ENCODE data around the gene C21orf58.

C21orf58 gene

DNA sequence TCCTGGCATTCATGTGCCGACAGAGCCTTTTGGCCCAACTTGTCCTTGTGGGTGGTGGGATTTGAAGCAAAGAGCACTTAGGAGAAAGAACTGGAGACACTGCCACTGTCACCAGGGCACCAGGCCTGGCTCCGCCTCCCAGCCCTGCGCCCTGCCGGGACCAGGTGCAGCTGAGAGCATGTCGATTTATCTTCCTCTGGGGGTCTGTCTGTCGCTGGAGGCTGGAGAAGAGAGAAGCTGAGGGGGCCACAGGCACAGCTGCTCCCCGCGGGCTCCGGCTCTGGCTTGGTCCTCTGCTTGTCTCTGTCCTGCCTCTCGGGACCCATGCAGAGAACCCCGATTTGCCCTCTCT lies 28.5 kb upstream of the C21orf58 start:
- DNase-seq = no peak

GRCh38 chr21:46351476-46352163 lies 27.9 kb upstream of the C21orf58 start:
- no peak for DNase-seq

DNA sequence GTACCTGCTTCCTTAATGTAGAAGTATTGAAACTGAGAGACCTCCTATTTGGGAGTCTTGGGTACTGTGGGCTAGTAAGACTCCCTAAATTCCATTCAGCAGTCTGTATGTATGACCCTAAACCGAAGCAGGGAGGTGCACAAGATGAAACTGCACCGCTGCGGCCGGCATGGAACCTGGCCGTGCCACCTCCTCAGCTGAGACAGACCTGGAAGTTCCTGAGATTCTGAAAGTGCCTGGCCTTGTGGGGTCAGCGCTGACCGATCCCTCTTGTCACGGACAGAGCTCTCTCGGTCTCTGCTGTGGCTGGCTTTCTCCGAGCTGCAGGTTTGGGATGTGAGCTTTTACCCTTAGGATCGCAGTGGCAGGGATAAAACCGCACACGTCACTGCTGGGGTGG lies 27.3 kb upstream of the C21orf58 start:
- DNase-seq = no peak

- no peak for DNase-seq
These were observed 26.9 kb upstream of the C21orf58 start for GRCh38 chr21:46350571-46350970.

- no peak for DNase-seq
These were observed 25.6 kb upstream of the C21orf58 start for GRCh38 chr21:46349134-46349760.

GRCh38 chr21:46347791-46348381 lies 24.2 kb upstream of the C21orf58 start:
- DNase-seq = no peak

GRCh38 chr21:46347203-46347550 lies 23.5 kb upstream of the C21orf58 start:
- DNase-seq = no peak

- no peak for DNase-seq
These were observed 22.9 kb upstream of the C21orf58 start for GRCh38 chr21:46346296-46347202.

- DNase-seq = no peak
These were observed 22.2 kb upstream of the C21orf58 start for GRCh38 chr21:46345861-46346260.

DNA sequence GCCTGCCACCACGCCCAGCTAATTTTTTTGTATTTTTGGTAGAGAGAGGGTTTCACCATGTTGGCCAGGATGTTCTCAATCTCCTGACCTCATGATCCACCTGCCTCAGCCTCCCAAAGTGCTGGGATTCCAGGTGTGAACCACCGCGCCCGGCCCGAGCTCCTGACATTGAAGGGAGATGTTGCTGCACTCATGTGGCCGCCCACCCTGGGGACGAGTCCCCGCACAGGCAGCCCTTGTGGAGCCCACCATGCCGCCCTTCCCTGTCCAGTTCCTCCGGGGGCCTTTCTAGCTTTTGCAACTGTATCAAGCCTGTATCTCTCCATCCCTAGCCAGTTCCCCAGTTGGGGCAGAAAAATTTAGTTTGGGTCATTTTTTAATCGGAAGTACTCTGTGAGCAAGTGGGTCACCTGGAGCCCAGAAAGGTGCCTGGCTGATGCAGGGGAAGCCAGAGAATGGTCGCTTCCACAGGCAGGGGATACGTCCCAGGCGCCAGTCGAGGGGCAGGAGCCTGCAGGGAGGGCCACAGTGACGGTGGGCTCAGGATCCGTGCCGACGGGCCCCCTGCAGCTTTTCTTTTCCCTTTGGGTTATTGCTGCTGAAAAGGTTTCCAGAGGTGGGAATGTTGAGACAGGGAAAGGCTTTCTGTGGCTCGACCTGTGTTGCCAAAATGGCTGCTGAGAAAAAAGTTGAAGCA lies 20.7 kb upstream of the C21orf58 start:
- no peak for DNase-seq

GRCh38 chr21:46340998-46341397 lies 17.3 kb upstream of the C21orf58 start:
- no peak for DNase-seq

GRCh38 chr21:46336603-46337002 lies 12.9 kb upstream of the C21orf58 start:
- no peak for DNase-seq

DNA sequence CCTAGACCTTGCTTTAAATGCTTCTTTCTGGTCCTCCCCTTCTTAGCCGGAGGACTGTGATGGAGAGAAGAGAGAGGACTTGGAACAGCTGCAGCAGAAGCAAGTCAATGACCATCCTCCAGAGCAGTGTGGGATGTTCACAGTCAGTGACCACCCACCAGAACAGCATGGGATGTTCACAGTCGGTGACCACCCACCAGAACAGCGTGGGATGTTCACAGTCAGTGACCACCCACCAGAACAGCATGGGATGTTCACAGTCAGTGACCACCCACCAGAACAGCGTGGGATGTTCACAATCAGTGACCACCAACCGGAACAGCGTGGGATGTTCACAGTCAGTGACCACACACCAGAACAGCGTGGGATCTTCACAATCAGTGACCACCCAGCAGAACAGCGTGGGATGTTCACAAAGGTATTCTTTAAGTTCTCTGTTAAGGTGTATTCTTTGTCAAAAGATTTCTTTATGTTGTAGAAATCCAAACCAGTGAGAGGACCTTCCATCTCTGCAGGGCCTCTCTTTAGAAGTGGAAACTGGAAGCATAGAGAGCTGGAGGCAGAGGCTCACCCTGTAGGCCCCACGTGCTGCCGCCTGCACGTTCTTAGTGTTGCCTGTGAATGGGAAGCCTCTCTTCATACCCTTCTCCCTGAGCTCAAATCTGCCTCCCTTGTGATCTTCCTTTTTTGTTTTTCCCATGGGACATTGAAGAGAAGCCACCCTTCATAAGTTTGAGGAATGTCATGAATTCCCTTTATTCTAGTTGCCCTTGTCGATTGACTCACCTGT lies 10.9 kb upstream of the C21orf58 start:
- no peak for DNase-seq

DNA sequence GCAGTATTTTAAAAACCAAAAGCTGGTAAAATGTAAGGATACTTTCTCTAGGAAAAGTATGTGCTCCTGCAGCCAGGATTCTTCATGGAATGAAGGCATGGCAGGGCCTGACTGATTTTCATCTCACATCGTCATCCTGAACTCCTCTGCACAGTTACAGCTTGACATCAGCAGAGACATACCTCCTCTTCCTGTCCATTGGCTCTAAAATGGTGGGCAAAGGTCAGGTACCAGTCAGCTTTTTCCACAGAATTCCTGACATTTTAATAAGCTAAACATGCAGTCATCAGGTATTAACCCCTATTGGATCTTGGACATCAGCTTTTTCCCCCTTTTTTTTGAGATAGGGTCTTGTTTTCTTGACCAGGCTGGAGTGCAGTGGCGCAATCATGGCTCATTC lies 6.1 kb upstream of the C21orf58 start:
- no peak for DNase-seq

DNA sequence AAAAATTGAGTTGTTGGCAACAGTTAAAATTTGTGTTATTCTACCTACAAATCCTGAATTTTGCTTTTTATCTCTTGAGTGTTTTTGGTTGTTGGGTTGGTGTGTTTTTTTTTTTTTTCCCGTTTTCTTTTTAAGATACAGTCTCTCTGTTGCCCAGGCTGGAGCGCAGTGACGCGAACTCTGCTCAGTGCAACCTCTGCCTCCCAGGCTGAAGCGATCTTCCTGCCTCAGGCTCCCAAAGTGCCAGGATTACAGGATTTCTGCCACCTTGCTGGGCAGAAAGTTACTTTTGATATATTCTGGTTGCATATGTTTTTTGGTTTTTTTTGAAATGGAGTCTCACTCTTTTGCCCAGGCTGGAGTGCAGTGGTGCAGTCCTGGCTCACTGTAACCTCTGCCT lies 4.5 kb upstream of the C21orf58 start:
- no peak for DNase-seq

DNA sequence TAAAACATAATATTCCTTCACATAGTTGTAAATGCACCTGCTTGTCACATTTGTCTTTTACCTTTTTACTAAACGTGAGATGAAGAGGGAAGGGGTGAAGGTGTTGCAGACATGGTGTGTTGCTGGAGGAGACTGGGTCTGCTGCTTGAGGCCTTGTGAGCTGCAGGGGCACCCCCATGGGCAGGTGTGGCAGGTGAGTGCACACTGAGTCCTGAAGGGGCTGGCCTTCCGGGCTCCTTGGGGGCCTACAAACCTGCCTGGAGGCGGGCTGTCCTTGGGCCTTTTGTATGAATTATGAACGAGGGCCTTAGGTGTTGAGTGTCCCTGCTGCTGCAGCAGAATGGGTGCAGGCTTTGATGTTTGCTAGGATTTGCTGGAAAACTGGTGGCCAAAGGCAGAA lies 4.0 kb upstream of the C21orf58 start:
- DNase-seq = no peak

GRCh38 chr21:46326110-46326703 lies 2.5 kb upstream of the C21orf58 start:
- no peak for DNase-seq

DNA sequence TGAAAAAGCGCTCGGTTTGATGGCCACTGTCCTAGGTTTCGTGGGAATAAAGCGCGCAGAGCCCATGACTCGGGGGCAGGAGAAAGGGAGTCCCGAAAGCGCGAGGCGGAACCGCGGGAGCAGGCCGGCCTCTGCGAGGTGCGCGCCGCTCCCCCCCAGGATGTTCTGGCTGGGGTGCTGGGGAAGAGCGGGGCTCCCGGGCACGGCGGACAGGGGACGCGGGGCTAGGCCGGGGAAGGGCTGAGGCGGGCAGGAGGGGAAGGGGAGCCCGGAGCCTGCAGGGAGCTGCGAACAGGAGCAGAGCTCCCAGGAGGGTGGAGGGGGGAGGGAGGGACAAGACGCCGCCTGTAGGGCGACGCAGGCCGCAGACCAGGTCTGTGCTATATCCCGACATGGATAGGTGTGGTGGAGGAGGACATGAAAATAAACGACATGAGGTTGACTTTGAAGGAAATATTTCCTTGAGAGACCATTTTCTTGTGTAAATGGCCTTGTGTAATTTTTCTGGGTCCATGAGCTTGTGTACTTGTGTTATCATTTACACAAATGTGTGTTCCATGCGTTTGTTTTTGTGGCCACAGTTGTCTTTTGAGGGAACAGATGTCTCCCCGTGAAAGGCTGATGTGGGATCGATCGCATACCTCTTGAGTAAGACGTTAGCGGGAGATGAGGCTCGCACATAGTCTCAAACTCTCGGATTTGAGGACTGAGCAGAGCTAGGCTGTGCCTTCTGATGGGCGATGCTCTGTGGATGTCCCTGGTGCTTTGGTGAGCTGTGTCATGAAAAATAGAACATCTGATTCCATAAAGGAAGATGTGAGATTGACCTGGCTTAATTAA lies 1.6 kb upstream of the C21orf58 start:
- peak; percentile 14 for DNase-seq

- peak; percentile 83 for DNase-seq
These were observed 861 bp upstream of the C21orf58 start for GRCh38 chr21:46324390-46325072.

DNA sequence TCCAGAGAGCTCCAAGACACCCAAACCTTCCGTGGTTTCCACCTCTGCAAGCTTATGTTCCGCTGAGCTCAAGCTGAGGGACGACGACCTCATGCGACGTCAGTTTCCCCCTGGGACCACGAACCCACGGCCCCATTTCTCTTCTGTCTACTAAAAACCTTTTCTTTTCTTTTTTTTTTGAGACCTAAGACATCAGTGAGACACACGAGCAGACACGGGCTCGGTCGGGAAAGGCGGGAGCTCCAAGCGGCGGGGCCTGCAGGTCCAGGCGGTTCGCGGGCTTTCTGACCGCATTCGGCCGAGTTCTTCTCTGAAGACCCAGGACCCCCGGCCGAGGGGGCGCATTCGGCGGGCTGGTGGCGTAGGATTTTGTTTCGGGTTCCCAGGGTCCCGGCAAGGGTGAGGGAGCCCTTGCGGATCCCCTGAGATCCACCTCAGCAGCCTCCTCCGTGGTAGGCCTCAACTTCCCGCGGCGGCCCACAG lies 402 bp downstream of the C21orf58 start:
- DNase-seq = no peak

All from GDM1 (cell line).